Prostate gland (tissue), 2 donors: ENCODE data around the gene RNASE13. TPM values are rescaled to one million over a fixed set of nuclear protein-coding genes. Genes with fewer than 3 reads are reported as not detected.

ENCODE experiments used
- DNase-seq: peaks from one replicate; pipeline ENCODE4 v3.0.0-alpha.2; 2019; ENCODE audit warnings: low spot score
- H3K27ac ChIP-seq, 2 donors: fragments of 200-600 bp; sonication (generic); 2 replicates each; pipeline ENCODE4 v1.5.1; 2017 to 2019
- H3K27me3 ChIP-seq: fragments of 200-600 bp; sonication (generic); replicated peaks from 2 replicates; pipeline ENCODE4 v1.5.1; 2019; ENCODE audit not compliant: insufficient read depth
- H3K36me3 ChIP-seq, 2 donors: fragments of 200-600 bp; sonication (generic); 1 replicate in 1 of 2; 2 replicates in 1 of 2; pipeline versions ENCODE4 v1.5.1 to v1.8.1; 2017 to 2019
- H3K4me1 ChIP-seq: fragments of 200-600 bp; sonication (generic); replicated peaks from 2 replicates; pipeline ENCODE4 v1.5.1; 2019
- H3K4me3 ChIP-seq, 2 donors: fragments of 200-600 bp; sonication (generic); 2 replicates each; pipeline ENCODE4 v1.5.1; 2017 to 2019
- H3K9me3 ChIP-seq: fragments of 200-600 bp; sonication (generic); 2 replicates; pipeline ENCODE4 v1.5.1; 2017
- POLR2A ChIP-seq: fragments of 450-650 bp; IDR thresholded peaks from one replicate; pipeline ENCODE4 v1.6.1; 2016; ENCODE audit warnings: antibody characterized with exemption, mild to moderate bottlenecking
- POLR2AphosphoS5 ChIP-seq: sonication (generic); formaldehyde crosslinking; IDR thresholded peaks from one replicate; pipeline ENCODE4 v1.6.1; 2017; ENCODE audit warnings: antibody characterized with exemption
- WGBS: methylation state at CpG from one replicate; pipeline ENCODE4 v1.1.5; 2018; 5-methylcytosine and 5-hydroxymethylcytosine counted together
- intact Hi-C: fragments of 100-400 bp; cut with DNase I; formaldehyde crosslinking; loops from one replicate; pipeline ENCODE4 v1.14.2; 2022
- total RNA-seq, 2 donors: library from RNA; depleted of rRNA; stranded (reverse); fragments of >200 nt; gene quantifications; one replicate each; pipeline ENCODE4 v1.1.0, GENCODE V29; 2016
- TF ChIP-seq, protein P1 (sequence below), 4 experiments: fragments of 200-600 bp in 2 of 4; fragments of 450-650 bp in 2 of 4; sonication (generic) in 2 of 4; IDR thresholded peaks; 1 replicate in 3 of 4; 2 replicates in 1 of 4; pipeline ENCODE4 v1.5.1; 2016 to 2019; ENCODE audit warnings: antibody characterized with exemption in 4 of 4, mild to moderate bottlenecking in 2 of 4, moderate library complexity in 2 of 4

Gene RNASE13
- total RNA-seq, 2 donors from 2014 or later = 0.57 TPM; not detected in 1

- peak overlapping the region; percentile 77 to 79 for H3K27ac ChIP-seq
- TF ChIP-seq, protein P1, sequence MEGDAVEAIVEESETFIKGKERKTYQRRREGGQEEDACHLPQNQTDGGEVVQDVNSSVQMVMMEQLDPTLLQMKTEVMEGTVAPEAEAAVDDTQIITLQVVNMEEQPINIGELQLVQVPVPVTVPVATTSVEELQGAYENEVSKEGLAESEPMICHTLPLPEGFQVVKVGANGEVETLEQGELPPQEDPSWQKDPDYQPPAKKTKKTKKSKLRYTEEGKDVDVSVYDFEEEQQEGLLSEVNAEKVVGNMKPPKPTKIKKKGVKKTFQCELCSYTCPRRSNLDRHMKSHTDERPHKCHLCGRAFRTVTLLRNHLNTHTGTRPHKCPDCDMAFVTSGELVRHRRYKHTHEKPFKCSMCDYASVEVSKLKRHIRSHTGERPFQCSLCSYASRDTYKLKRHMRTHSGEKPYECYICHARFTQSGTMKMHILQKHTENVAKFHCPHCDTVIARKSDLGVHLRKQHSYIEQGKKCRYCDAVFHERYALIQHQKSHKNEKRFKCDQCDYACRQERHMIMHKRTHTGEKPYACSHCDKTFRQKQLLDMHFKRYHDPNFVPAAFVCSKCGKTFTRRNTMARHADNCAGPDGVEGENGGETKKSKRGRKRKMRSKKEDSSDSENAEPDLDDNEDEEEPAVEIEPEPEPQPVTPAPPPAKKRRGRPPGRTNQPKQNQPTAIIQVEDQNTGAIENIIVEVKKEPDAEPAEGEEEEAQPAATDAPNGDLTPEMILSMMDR (IDR thresholded peaks at IDR 0.05) = peak in 1 of 4 experiments; percentile 4
- no peak for TF ChIP-seq POLR2AphosphoS5
- intact Hi-C loops = loop anchor here (2.0 kb wide), 1 partner anchor 33 kb away; no protein-coding TSS in a partner anchor
- WGBS = 2% methylated on average over 37 of the region's 37 CpGs
- peak overlapping the region; percentile 51 to 62 for H3K4me3 ChIP-seq
- no peaks in the 10 kb centered on the region for H3K27me3 ChIP-seq
- DNase-seq = peak; percentile 48
- H3K36me3 ChIP-seq = no peaks in the 10 kb centered on the region
- peaks cover 15% of the 10 kb centered on the region for H3K4me1 ChIP-seq
- no peaks in the 10 kb centered on the region for H3K9me3 ChIP-seq
Measured at GRCh38 chr14:21071225-21072030, 36.8 kb upstream of the RNASE13 start.

- Histone ChIP-seq H3K27ac (peak overlapping the region; percentile 77 to 79), H3K4me1 (peaks cover 15% of the 10 kb centered on the region), H3K4me3 (peak overlapping the region; percentile 51 to 62), H3K27me3 (no peaks in the 10 kb centered on the region), H3K9me3 (no peaks in the 10 kb centered on the region), H3K36me3 (no peaks in the 10 kb centered on the region)
- DNase-seq = no peak
- under 1% methylated on average over 23 of the region's 23 CpGs for WGBS
- intact Hi-C loops = loop anchor here (2.0 kb wide), 1 partner anchor 34 kb away; no protein-coding TSS in a partner anchor
- TF ChIP-seq POLR2A (no peak), POLR2AphosphoS5 (no peak)
- TF ChIP-seq, protein P1 (IDR thresholded peaks at IDR 0.05) = no peak
Measured at GRCh38 chr14:21070610-21071224, 36.1 kb upstream of the RNASE13 start.

- peak within 1 kb of the TSS; percentile 51 to 62 for H3K4me3 ChIP-seq
- H3K9me3 ChIP-seq = no peaks in the 10 kb centered on the region
- H3K27me3 ChIP-seq = no peaks in the 10 kb centered on the region
- peak within 1 kb of the TSS; percentile 77 to 79 for H3K27ac ChIP-seq
- H3K4me1 ChIP-seq = peaks cover 15% of the 10 kb centered on the region
- intact Hi-C loops = loop anchor here (2.0 kb wide), 1 partner anchor 35 kb away; no protein-coding TSS in a partner anchor
- H3K36me3 ChIP-seq = no peaks in the 10 kb centered on the region
- DNase-seq = peak; percentile 48
- TF ChIP-seq, protein P1 (IDR thresholded peaks at IDR 0.05) = no peak
- peak; percentile 37 for TF ChIP-seq POLR2A
- TF ChIP-seq POLR2AphosphoS5 = no peak
- 0% methylated on average over 60 of the region's 63 CpGs for WGBS
Measured at GRCh38 chr14:21070083-21070609, 35.5 kb upstream of the RNASE13 start, which contains the start of gene ARHGEF40. ARHGEF40 (plus strand) TSS chr14:21070304; CDS start chr14:21070397, 93 bp downstream.

DNA sequence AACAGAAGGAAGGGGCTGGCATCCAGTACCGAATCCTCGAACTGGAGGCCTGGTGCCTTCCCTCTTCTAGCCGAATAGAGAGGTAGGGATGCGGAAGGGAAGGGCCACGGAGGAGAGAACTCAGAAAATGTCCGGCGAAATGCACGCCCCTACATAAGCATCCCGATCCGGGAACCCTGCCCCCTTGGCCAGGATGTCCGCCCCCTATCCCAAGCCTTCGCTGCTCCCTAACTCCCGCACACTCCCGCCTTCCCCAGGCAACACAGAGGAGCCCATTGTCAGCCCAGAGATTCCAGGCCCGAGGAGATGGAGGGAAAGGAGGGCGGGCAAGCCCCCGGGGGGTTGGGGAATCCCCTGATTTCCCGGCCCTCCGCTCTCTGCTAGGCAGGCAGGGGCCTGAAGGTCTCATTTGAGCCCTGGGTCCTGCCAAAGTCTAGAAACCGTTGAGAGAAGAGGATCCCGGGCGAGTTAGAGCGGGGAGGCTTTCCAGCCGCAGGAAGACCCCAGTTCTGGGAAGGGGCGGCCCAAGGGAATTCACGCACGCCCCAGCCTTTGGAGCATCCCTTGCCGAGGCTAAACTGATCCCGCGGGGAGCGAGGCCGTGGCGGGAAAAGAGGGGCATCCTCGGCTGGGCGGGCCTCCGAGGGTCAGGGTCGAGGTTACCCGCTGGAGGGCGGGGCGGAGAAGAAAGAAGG, 34.9 kb upstream of the RNASE13 start:
- intact Hi-C loops = loop anchor here (2.0 kb wide), 2 partner anchors 23 to 35 kb away; no protein-coding TSS in a partner anchor
- Histone ChIP-seq H3K27me3 (no peaks in the 10 kb centered on the region), H3K4me1 (peaks cover 15% of the 10 kb centered on the region), H3K27ac (peak overlapping the region; percentile 77 to 79), H3K36me3 (no peaks in the 10 kb centered on the region), H3K4me3 (peak overlapping the region; percentile 51 to 62), H3K9me3 (no peaks in the 10 kb centered on the region)
- TF ChIP-seq POLR2A = no peak
- TF ChIP-seq POLR2AphosphoS5 = no peak
- TF ChIP-seq, protein P1 (IDR thresholded peaks at IDR 0.05) = no peak
- under 1% methylated on average over 40 of the region's 40 CpGs for WGBS
- DNase-seq = no peak
